ENCODE results near the gene TK2. TPM values are rescaled to one million over a fixed set of nuclear protein-coding genes. Genes with fewer than 3 reads are reported as not detected.

The TK2 gene
- total RNA-seq, 2 donors from 2014 or later: 7.9 to 11.5 TPM

DNA sequence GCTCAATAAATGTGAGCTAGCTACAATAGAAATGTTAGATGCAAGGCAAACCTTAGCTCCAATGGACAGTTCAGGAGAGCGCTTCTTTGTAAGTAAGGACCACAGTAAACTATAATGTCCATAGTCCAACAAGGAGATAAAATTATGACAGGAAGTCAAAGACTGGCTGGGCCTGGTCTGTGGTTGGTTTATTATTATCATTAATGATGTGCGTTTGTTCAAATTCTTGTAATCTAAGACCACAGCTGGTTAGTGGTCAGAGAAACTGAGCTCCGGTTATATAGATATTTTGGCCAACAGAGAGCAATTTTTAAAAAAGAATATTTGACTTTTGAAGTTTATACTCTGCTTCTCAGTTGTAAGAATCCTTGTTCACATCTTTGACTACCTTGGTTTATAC is 24.6 kb upstream of the TK2 start:
- H3K9ac ChIP-seq (ENCODE audit: extremely low read depth, low read length, poor library complexity, severe bottlenecking): no peak overlapping the region
- H3K27me3 ChIP-seq (ENCODE audit: control insufficient read depth, insufficient read depth, low read length, poor library complexity, severe bottlenecking): peaks cover 27% of the 10 kb centered on the region
- Mint-ChIP-seq H3K9me3 (no peaks in the 10 kb centered on the region), H3K27ac (no peak overlapping the region), H3K36me3 (ENCODE audit: low read depth) (no peaks in the 10 kb centered on the region), H3K4me3 (no peak overlapping the region), H3K27me3 (ENCODE audit: insufficient read depth) (peaks cover 29% of the 10 kb centered on the region), H3K4me1 (peaks cover 2% of the 10 kb centered on the region)
- no peaks in the 10 kb centered on the region for H3K4me1 ChIP-seq (ENCODE audit: control insufficient read depth, insufficient read depth, low read length)
- H3K9me3 ChIP-seq (ENCODE audit: control insufficient read depth, low read length): no peaks in the 10 kb centered on the region
- DNase-seq: no peak
- no peak overlapping the region for H3K27ac ChIP-seq (ENCODE audit: low read depth, low read length)
- no peak for TF ChIP-seq CTCF (conservative IDR thresholded peaks at IDR 0.05)
- no peak overlapping the region for H3K4me3 ChIP-seq (ENCODE audit: low read length)
- WGBS, 2 experiments (ENCODE audit: insufficient coverage in 1 of 2, insufficient read length in 1 of 2): 91 to 98% methylated on average over 3 of the region's 3 CpGs
- no peaks in the 10 kb centered on the region for H3K36me3 ChIP-seq (ENCODE audit: control insufficient read depth, insufficient read depth, low read length)

DNA sequence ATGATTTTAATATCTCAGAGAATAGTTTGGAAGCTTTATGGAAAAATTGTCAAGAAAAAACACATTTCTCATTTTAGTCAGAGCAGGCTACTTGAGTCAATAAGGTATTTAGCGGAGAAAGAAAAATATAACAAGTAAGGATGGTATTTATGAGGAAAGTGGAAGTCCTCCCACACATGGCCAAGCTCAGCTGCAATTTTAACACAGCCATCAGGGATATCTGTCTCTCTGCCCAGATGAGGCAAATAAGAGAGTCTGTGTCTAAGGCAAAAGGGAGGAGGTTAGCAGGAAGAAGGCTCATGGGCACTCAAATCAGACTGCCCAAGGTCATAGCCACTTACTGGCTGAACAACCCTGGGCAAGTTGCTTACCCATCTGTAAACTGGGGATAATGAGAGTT is 24.2 kb upstream of the TK2 start:
- 86 to 88% methylated on average over 1 of the region's 1 CpG for WGBS, 2 experiments (ENCODE audit: insufficient coverage in 1 of 2, insufficient read length in 1 of 2)
- no peak for TF ChIP-seq CTCF (conservative IDR thresholded peaks at IDR 0.05)
- no peak overlapping the region for H3K9ac ChIP-seq (ENCODE audit: extremely low read depth, low read length, poor library complexity, severe bottlenecking)
- H3K4me3 ChIP-seq (ENCODE audit: low read length): no peak overlapping the region
- H3K27me3 ChIP-seq (ENCODE audit: control insufficient read depth, insufficient read depth, low read length, poor library complexity, severe bottlenecking): peaks cover 23% of the 10 kb centered on the region
- H3K4me1 ChIP-seq (ENCODE audit: control insufficient read depth, insufficient read depth, low read length): no peaks in the 10 kb centered on the region
- H3K27ac ChIP-seq (ENCODE audit: low read depth, low read length): no peak overlapping the region
- no peaks in the 10 kb centered on the region for H3K36me3 Mint-ChIP-seq (ENCODE audit: low read depth)
- DNase-seq: no peak
- peaks cover 2% of the 10 kb centered on the region for H3K4me1 Mint-ChIP-seq
- no peaks in the 10 kb centered on the region for H3K9me3 Mint-ChIP-seq
- no peaks in the 10 kb centered on the region for H3K36me3 ChIP-seq (ENCODE audit: control insufficient read depth, insufficient read depth, low read length)
- peaks cover 25% of the 10 kb centered on the region for H3K27me3 Mint-ChIP-seq (ENCODE audit: insufficient read depth)
- H3K4me3 Mint-ChIP-seq: no peak overlapping the region
- H3K27ac Mint-ChIP-seq: no peak overlapping the region
- H3K9me3 ChIP-seq (ENCODE audit: control insufficient read depth, low read length): no peaks in the 10 kb centered on the region

DNA sequence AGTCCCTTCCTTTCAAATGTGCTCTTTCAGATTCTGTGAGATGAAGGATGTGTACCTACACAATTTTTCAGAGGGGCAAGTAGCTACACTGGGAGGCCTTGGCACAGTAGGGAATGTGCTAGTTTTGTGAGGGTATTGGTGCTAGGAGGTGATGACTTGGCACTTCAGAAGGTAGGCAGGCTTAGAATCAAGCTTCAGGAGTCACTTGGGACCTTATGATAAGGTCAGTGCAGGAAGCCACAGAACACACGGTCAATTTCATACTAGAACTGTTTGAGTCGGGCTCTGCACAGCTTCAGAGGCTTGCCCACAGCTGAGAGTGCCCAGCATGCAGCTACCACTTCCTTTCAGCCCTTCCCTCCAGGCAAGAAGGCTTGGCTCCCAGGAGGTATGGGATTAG is 22.4 kb upstream of the TK2 start:
- Mint-ChIP-seq H3K27me3 (ENCODE audit: insufficient read depth) (peaks cover 8% of the 10 kb centered on the region), H3K9me3 (no peaks in the 10 kb centered on the region), H3K36me3 (ENCODE audit: low read depth) (peaks cover 6% of the 10 kb centered on the region), H3K4me3 (no peak overlapping the region), H3K27ac (no peak overlapping the region), H3K4me1 (no peaks in the 10 kb centered on the region)
- no peaks in the 10 kb centered on the region for H3K4me1 ChIP-seq (ENCODE audit: control insufficient read depth, insufficient read depth, low read length)
- H3K4me3 ChIP-seq (ENCODE audit: low read length): no peak overlapping the region
- peaks cover 4% of the 10 kb centered on the region for H3K36me3 ChIP-seq (ENCODE audit: control insufficient read depth, insufficient read depth, low read length)
- no peak for DNase-seq
- H3K9ac ChIP-seq (ENCODE audit: extremely low read depth, low read length, poor library complexity, severe bottlenecking): no peak overlapping the region
- no peaks in the 10 kb centered on the region for H3K9me3 ChIP-seq (ENCODE audit: control insufficient read depth, low read length)
- peaks cover 5% of the 10 kb centered on the region for H3K27me3 ChIP-seq (ENCODE audit: control insufficient read depth, insufficient read depth, low read length, poor library complexity, severe bottlenecking)
- no peak for TF ChIP-seq CTCF (conservative IDR thresholded peaks at IDR 0.05)
- WGBS, 2 experiments (ENCODE audit: insufficient coverage in 1 of 2, insufficient read length in 1 of 2): 93 to 100% methylated on average over 2 of the region's 2 CpGs
- no peak overlapping the region for H3K27ac ChIP-seq (ENCODE audit: low read depth, low read length)
